SW 1271 (cell line): ENCODE results near the gene ERI2.
A peak's percentile ranks its signal among the peaks of the same experiment; 100 is the strongest.

Source experiments
- DNase-seq, 2 experiments: peaks; one replicate each; lab custom pipeline; 2025; lab: John Stamatoyannopoulos, UW

ERI2 gene, protein sequence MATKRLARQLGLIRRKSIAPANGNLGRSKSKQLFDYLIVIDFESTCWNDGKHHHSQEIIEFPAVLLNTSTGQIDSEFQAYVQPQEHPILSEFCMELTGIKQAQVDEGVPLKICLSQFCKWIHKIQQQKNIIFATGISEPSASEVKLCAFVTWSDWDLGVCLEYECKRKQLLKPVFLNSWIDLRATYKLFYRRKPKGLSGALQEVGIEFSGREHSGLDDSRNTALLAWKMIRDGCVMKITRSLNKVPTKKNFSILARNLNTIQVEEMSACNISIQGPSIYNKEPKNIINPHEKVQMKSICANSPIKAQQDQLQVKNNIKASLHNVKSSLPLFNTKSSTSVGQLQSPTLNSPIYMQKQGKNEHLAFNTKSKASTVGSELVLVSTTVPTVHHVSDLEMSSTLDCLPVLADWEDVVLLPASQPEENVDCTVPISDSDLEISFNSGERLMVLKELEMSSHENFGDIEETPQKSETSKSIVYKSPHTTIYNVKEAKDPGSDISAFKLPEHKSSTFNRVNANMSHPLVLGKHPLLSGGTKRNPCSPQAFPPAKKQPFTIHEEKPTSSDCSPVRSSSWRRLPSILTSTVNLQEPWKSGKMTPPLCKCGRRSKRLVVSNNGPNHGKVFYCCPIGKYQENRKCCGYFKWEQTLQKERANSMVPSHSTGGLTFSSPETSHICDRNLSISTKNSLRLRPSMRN

GRCh38 chr16:20806168-20807050 is at the start of gene ERI2, which contains the start of gene REXO5:
Gene ERI2 (minus strand): TSS chr16:20806472. CDS start chr16:20806430, 42 bp downstream.
Gene REXO5 (plus strand): TSS chr16:20806527. CDS start chr16:20806954, 427 bp downstream.
- peak; percentile 75 to 85 for DNase-seq

DNA sequence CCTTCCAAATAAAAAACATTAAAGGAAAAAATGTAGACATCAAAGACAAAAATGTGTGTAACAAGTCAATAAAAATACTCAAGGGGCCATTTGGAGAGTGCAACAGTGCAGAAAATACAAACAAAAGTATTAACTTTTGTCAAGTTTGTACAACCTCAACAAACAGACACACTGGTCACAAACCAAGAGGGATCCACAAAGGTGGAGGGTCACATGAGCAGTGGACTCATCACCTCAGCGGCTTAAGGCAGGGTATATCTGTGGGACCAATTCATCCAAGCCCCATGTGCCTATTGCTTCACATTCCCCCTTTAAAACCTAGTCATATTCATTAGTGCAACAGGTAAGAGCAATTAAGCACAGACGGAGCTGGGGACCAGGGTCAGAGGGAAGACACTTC is 48.7 kb upstream of the ERI2 start:
- DNase-seq = no peak

- no peak for DNase-seq
Observed at GRCh38 chr16:20853981-20854620, 47.8 kb upstream of the ERI2 start.

DNA sequence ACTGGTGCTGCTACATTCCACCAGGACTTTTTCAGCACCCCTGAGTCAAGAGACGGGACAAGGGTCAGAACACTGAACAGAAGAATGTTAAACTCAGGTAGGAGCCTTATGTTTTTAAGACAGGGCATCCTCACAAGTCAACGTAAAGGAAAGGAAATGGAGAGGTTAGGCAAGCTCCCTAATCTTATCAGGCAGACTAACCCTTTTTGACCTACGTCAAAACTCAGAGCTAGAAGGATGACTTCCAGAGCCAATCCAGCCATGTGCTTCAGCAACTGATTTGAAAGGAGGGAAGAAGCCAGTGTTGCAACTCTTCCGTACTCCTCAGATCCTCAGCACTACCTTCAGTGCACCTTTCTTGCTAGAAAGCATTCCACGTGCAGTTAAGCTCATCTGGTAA is 46.9 kb upstream of the ERI2 start:
- DNase-seq = no peak

- peak; percentile 4 to 57 for DNase-seq
Observed at GRCh38 chr16:20851601-20852000, 45.3 kb upstream of the ERI2 start.

- DNase-seq = no peak
Observed at GRCh38 chr16:20850981-20851380, 44.7 kb upstream of the ERI2 start.

DNA sequence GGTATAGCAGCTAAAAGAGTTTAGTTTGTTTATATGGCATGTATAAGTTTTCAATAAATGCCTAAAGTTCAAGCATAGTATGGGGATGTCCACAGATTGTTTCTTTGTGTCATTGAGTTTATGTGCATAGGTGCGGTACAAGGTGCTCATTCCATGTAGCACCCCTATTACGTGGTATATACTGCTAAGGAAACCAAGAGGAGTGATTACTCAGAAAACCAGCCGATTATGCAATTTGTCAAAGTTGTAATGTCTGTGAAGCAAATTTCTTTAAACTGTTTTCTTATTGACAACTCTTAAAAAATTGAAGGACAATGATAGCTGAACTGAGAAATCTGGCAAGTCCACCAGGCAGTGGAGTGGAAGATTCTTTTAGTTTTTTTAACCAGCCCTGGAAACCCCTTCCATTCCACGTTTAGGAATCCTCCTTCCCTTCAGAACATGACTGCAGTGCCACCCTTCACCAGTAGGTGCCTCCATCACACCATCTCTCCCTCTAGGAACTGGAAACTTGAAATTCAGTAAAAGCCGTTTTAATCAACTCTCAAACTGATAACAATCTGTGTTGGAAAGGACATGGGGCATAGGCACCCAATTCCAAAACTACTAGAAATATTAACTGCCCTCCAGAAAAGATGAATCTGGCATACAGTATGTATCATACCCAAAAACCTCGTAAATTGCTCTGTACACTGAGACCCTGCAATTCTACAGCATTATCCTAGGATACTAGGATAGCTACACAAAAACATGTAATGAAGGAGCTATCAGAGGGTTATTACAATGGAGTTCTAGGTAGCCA is 43.5 kb upstream of the ERI2 start:
- peak; percentile 3 to 38 for DNase-seq

DNA sequence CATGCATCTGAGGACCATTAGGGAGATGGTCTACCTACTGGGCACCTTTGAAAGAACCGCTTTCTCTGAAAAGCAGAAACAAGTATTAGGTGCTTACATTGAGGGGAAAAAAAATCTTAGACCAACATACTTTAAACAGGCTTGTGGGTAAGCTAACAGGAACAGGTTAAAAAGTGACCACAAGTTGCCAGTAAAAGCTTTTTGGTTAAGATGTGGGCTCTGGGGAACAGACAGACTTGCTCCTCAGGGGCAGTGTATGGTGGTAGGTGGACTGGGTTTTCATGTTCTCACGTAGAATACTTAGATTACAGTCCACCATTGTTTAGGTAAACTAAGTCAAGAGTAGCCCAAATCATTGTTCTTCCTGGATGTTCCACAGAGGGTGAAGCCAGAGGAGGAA is 41.3 kb upstream of the ERI2 start:
- no peak for DNase-seq

DNA sequence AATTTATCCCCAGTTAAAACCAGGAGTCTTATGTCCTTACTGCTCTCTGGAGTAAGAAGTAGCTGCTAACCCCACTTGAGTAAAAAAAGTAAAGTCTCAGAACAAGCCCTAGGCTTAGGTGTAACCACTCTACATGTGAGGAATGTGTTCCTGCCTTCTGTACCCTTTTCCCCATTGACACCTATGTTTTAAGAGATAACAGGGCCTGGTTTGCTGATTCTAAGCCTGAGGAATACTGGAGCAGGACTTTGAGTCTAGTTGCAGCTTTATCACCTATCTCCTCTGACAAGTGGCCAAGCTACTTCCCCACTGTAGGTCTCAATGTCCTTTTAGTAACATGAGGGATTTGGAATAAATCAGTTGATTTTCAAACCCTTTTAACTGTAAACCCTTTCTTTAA is 40.3 kb upstream of the ERI2 start:
- DNase-seq = no peak

GRCh38 chr16:20846030-20846429 is 39.8 kb upstream of the ERI2 start:
- DNase-seq = no peak

DNA sequence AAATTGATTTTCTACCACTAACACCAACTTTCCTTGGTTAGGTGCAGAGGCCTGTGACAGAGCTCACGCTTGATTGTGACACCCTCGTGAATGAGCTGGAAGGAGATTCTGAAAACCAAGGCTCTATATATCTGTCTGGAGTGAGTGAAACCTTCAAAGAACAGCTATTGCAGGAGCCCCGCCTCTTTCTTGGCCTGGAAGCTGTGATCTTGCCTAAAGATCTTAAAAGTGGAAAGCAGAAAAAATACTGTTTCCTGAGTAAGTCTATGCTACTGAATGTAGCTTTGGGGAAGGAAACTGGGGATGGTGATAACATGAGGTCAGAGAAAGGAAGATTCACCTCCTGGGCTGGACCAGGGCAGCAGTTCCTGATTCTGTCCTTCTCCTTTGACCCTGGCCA is 38.3 kb upstream of the ERI2 start:
- DNase-seq = no peak

DNA sequence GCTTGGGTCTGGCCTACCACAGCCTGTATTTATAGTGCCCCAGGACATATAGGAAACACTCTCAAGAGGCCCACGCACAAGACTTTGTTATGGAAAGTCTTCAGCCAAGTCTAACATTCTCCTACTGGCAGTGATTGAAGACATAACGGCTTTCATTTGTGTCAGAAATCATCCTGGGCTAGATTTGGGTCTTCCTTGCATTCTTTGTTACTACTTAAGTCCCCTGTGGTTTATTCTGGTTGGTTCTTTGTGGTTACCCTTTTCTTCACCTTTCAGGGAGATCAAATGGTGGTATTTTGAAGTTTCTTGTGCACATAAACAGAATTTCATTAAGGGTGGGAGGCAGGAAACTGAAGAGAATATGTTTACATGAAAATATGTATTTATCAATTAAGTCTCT is 37.8 kb upstream of the ERI2 start:
- no peak for DNase-seq

DNA sequence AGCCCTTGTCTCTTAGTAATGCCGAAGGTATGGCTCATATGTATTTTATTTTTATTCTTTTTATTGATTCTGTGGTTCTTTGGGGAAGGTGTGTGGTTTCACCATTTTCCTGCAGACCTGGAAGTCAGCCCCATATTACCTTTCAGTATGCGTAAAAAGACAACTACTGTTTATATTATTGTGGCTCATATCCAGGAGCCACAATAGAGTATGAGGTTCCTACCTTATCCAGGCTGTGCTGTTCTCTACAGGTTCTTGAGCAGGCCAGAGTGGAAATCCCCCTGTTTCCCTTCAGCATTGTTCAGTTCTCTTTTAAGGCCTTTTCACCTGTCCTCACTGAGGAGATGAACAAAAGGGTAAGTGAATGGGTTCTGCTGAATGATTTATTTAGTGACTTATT is 33.2 kb upstream of the ERI2 start:
- no peak for DNase-seq

GRCh38 chr16:20838240-20838639 is 32.0 kb upstream of the ERI2 start:
- no peak for DNase-seq

- no peak for DNase-seq
Observed at GRCh38 chr16:20833086-20833485, 26.8 kb upstream of the ERI2 start.

- DNase-seq = no peak
Observed at GRCh38 chr16:20830372-20830771, 24.1 kb upstream of the ERI2 start.

DNA sequence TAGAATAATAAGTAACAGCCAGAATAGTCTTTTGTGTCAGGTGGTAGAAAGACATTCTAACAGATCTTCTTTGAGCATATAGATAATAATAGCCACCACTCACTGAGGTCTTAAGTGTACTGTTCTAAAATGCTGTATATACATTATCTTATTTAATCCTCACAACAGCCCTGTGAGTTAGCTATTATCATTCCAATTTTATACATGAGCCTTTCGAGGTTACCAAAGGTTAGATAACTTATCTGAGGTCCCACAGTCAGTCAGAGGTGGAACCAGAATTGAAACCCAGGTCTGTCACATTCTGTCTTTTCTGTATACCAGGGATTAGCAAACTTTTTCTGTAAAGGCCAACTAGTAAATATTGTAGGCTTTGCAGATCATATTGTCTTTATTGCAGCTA is 23.3 kb upstream of the ERI2 start:
- DNase-seq = no peak

DNA sequence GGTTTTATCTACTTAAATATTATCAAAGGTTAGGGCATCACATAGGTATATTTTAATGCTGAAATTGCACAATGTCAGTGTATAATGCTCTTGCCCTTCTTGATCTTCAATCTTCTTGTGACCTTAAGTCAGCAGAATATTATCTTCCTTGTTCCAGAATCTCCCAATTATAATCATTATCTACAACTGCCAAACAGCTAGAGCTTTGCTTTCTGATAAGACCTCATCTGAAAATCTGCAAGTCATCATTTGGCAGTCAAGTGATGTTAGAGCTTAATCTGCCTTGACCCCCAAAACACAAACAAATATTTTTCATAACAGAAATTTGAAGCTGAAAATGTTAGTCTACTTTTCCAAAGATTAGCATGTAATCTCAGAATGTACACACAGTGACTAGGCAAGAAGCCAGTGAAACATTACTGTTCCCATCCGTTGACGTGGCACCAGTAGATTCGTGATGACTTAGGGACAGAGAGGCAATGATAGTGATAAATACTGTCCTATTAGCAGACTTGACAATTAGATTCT is 19.8 kb upstream of the ERI2 start:
- no peak for DNase-seq

DNA sequence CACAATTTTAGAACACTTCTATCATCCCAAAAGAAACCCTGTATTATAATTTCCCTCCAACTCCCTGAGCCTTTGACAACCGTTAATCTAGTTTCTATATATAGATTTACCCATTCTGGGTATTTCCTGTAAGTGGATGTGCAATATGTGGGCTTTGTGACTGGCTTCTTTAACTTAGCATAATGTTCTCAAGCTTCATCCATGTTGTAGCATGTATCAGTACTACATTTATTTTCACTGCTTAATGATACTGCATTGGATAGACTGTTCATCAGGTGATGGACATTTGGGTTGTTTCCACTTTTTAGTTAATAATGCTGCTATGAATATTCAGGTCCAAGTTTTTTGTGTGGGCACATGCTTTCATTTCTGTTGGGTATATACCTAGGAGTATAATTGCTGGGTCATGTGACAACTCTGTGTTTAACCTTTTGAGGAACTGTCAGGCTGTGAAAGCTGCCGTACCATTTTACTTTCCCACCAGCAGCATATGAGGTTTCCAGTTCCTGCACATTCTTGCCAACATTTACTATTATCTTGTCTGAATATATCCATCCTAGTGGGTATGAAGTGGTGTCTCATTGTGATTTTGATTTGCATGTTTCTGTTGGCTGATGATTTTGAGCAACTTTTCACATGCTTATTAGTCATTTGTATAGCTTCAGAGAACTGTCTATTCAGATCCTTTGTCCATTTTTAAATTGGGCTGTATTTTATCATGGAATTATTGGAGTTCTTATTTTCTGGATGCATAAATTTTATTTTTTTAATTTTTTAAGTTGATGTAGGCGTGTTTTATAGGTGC is 16.5 kb upstream of the ERI2 start:
- DNase-seq = no peak

GRCh38 chr16:20821682-20822081 is 15.4 kb upstream of the ERI2 start:
- no peak for DNase-seq
